ENCODE measurements around the gene PLA2G2E.

Gene PLA2G2E

DNA sequence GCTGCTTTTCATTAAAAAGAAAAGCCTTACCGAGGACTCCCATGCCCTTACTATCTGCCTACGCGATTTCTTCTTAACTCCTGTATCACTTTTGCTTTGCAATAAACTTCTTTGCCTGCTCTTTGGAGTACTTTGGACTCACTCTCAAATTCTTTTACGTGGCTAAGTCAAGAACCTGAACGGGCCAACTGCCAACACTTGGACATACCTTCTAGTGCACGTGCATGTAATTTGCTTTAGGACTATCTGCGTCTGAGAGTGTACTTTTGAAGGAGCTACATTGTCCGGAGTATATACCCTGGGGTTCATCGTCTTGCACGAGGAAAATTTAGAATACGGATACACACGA, 44.8 kb downstream of the PLA2G2E start:
- Histone ChIP-seq H3K4me2 (ENCODE audit: low read length) (no peak overlapping the region), H3K36me3 (ENCODE audit: control insufficient read depth, insufficient read depth, low read length) (no peaks in the 10 kb centered on the region), H3K27me3 (ENCODE audit: control insufficient read depth, insufficient read depth, low read length) (no peaks in the 10 kb centered on the region), H3K27ac (no peak overlapping the region), H3K4me1 (peaks cover 5% of the 10 kb centered on the region), H3K79me2 (peaks cover 7% of the 10 kb centered on the region), H3K9me3 (ENCODE audit: control insufficient read depth, low read length) (no peaks in the 10 kb centered on the region), H2AFZ (no peak overlapping the region), H3K9ac (no peak overlapping the region), H3K4me3 (ENCODE audit: low read depth, low read length) (no peak overlapping the region)
- TF ChIP-seq, protein P1, sequence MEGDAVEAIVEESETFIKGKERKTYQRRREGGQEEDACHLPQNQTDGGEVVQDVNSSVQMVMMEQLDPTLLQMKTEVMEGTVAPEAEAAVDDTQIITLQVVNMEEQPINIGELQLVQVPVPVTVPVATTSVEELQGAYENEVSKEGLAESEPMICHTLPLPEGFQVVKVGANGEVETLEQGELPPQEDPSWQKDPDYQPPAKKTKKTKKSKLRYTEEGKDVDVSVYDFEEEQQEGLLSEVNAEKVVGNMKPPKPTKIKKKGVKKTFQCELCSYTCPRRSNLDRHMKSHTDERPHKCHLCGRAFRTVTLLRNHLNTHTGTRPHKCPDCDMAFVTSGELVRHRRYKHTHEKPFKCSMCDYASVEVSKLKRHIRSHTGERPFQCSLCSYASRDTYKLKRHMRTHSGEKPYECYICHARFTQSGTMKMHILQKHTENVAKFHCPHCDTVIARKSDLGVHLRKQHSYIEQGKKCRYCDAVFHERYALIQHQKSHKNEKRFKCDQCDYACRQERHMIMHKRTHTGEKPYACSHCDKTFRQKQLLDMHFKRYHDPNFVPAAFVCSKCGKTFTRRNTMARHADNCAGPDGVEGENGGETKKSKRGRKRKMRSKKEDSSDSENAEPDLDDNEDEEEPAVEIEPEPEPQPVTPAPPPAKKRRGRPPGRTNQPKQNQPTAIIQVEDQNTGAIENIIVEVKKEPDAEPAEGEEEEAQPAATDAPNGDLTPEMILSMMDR (IDR thresholded peaks at IDR 0.05) = no peak

DNA sequence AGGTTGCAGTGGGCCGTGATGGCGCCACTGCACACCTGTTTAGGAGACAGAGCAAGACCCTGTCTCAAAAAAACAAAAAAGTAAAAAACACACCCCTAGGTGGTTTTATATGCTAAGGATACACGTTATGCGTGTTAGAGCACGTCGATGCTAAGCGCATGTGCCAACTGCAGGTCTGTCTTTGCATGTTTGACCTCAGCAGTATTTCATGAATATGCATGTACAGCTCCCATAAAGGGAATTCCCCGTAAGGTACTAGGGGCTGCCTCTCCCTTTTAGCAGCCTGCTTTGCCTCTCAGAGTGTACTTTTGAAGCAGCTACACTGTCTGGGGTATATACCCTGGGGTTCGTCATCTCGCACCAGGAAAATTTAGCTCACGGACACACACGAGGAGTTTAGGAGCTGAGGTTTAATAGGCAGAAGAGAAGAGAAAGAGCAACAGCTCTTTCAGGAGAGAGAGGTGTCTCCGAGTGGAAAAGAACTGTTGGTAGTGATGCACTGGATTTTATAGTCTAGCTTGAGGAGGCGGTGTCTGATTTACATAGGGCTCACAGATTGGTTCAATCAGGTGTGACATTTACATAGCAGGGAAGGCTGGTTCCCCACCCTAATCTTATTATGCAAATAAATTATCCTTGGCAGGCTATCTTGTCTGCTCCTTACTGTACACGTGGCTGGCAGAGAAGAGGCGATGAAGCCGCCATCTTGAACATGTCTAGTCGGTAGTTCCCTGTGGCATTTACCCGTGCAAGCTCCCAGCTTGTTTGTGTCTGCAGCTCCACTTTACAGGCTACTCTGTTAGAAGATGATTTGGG, 45.4 kb downstream of the PLA2G2E start:
- peaks cover 1% of the 10 kb centered on the region for H3K4me1 ChIP-seq
- H3K36me3 ChIP-seq (ENCODE audit: control insufficient read depth, insufficient read depth, low read length) = no peaks in the 10 kb centered on the region
- no peak overlapping the region for H2AFZ ChIP-seq
- no peak overlapping the region for H3K9ac ChIP-seq
- no peak overlapping the region for H3K4me3 ChIP-seq (ENCODE audit: low read depth, low read length)
- no peaks in the 10 kb centered on the region for H3K27me3 ChIP-seq (ENCODE audit: control insufficient read depth, insufficient read depth, low read length)
- peaks cover 2% of the 10 kb centered on the region for H3K79me2 ChIP-seq
- H3K9me3 ChIP-seq (ENCODE audit: control insufficient read depth, low read length) = no peaks in the 10 kb centered on the region
- TF ChIP-seq, protein P1 (IDR thresholded peaks at IDR 0.05) = no peak
- no peak overlapping the region for H3K27ac ChIP-seq
- H3K4me2 ChIP-seq (ENCODE audit: low read length) = no peak overlapping the region

DNA sequence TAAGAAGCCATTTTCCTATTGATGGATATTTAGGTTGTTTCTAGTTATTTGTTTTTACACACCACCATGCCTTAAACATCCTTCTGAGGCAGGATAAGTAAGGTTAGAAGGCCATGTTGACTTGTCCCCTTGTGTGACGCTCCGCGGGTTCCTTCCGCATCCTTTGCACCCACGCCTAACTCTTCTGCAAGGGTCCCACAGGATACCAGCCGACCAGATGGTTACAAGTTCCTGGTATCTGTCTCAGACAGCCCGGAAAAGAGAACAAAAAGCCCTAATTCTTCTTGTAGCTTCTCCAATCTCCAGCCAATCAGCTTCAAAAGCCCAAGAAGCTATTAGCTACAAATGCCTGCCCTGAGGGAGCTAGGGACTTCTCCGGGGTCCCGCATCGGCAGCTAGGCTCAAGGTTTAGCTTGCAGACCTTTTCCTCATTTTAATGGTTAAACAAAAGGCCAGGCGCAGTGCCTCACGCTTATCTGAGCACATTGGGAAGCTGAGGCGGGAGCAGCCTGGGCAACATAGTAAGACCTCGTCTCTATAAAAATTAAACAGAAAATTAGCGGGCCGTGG, 46.2 kb downstream of the PLA2G2E start:
- Histone ChIP-seq H3K27me3 (ENCODE audit: control insufficient read depth, insufficient read depth, low read length) (no peaks in the 10 kb centered on the region), H3K9me3 (ENCODE audit: control insufficient read depth, low read length) (no peaks in the 10 kb centered on the region), H3K9ac (no peak overlapping the region), H3K4me1 (no peaks in the 10 kb centered on the region), H3K36me3 (ENCODE audit: control insufficient read depth, insufficient read depth, low read length) (no peaks in the 10 kb centered on the region), H2AFZ (no peak overlapping the region), H3K4me3 (ENCODE audit: low read depth, low read length) (no peak overlapping the region), H3K79me2 (no peaks in the 10 kb centered on the region), H3K27ac (no peak overlapping the region), H3K4me2 (ENCODE audit: low read length) (no peak overlapping the region)
- TF ChIP-seq, protein P1 (IDR thresholded peaks at IDR 0.05) = no peak

DNA sequence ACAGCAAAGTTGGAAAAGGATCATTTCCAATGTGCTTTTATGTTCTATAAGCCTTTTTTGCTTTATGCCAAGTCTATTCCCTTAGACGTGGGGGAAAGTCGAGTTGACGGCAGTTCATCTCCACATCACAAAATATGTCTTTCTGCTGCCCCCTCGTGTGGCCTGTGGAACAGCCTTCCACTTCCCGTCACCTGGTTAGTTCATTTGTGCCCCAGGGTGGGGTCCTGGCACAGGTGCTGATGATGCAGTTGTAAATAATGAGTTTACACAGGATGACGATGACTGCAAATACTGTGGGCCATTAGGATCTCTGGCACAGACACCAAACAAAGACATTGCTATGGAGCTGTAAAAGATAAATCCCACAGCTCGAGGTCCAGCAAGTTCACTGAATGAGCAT, 51.2 kb downstream of the PLA2G2E start:
- H3K9ac ChIP-seq = no peak overlapping the region
- no peak overlapping the region for H2AFZ ChIP-seq
- no peaks in the 10 kb centered on the region for H3K27me3 ChIP-seq (ENCODE audit: control insufficient read depth, insufficient read depth, low read length)
- no peaks in the 10 kb centered on the region for H3K36me3 ChIP-seq (ENCODE audit: control insufficient read depth, insufficient read depth, low read length)
- no peak overlapping the region for H3K27ac ChIP-seq
- no peaks in the 10 kb centered on the region for H3K4me1 ChIP-seq
- TF ChIP-seq, protein P1 (IDR thresholded peaks at IDR 0.05) = peak; percentile 25
- no peak overlapping the region for H3K4me2 ChIP-seq (ENCODE audit: low read length)
- no peaks in the 10 kb centered on the region for H3K79me2 ChIP-seq
- no peak overlapping the region for H3K4me3 ChIP-seq (ENCODE audit: low read depth, low read length)
- H3K9me3 ChIP-seq (ENCODE audit: control insufficient read depth, low read length) = no peaks in the 10 kb centered on the region

Data from parathyroid adenoma (tissue), 2 donors.